IPS-15b (cell line): ENCODE data around the gene SLC39A3.

ENCODE experiments used
- H3K27me3 ChIP-seq: one replicate; pipeline ENCODE4 v1.6.1; 2013; ENCODE audit warnings: low read length; ENCODE audit not compliant: control insufficient read depth, insufficient read depth
- H3K36me3 ChIP-seq: one replicate; pipeline ENCODE4 v1.6.1; 2013; ENCODE audit warnings: low read length; ENCODE audit not compliant: control insufficient read depth, insufficient read depth
- H3K4me1 ChIP-seq: one replicate; pipeline ENCODE4 v1.6.1; 2013; ENCODE audit warnings: mild to moderate bottlenecking, low read length; ENCODE audit not compliant: control insufficient read depth, insufficient read depth
- H3K4me3 ChIP-seq: one replicate; pipeline ENCODE4 v1.5.1; 2013; ENCODE audit warnings: low read depth, low read length
- H3K9ac ChIP-seq: one replicate; pipeline ENCODE4 v1.6.1; 2013; ENCODE audit warnings: low read depth, mild to moderate bottlenecking, low read length
- H3K9me3 ChIP-seq: one replicate; pipeline ENCODE4 v1.6.1; 2013; ENCODE audit warnings: mild to moderate bottlenecking, low read length; ENCODE audit not compliant: control insufficient read depth, insufficient read depth

SLC39A3 gene

GRCh38 chr19:2775556-2776430 lies 36.0 kb upstream of the SLC39A3 start:
- H3K4me3 ChIP-seq = no peak overlapping the region
- no peak overlapping the region for H3K9ac ChIP-seq
- no peaks in the 10 kb centered on the region for H3K27me3 ChIP-seq
- H3K36me3 ChIP-seq = peaks cover 5% of the 10 kb centered on the region
- no peaks in the 10 kb centered on the region for H3K9me3 ChIP-seq
- no peaks in the 10 kb centered on the region for H3K4me1 ChIP-seq

- Histone ChIP-seq H3K9me3 (no peaks in the 10 kb centered on the region), H3K4me3 (no peak overlapping the region), H3K9ac (no peak overlapping the region), H3K4me1 (no peaks in the 10 kb centered on the region), H3K27me3 (no peaks in the 10 kb centered on the region), H3K36me3 (peaks cover 12% of the 10 kb centered on the region)
Measured at GRCh38 chr19:2774953-2775555, 35.2 kb upstream of the SLC39A3 start.

GRCh38 chr19:2774083-2774679 lies 34.4 kb upstream of the SLC39A3 start:
- Histone ChIP-seq H3K36me3 (peaks cover 11% of the 10 kb centered on the region), H3K4me3 (no peak overlapping the region), H3K4me1 (no peaks in the 10 kb centered on the region), H3K9ac (peak overlapping the region; percentile 37), H3K27me3 (no peaks in the 10 kb centered on the region), H3K9me3 (no peaks in the 10 kb centered on the region)

GRCh38 chr19:2771786-2772674 lies 32.2 kb upstream of the SLC39A3 start:
- Histone ChIP-seq H3K4me1 (no peaks in the 10 kb centered on the region), H3K9me3 (no peaks in the 10 kb centered on the region), H3K4me3 (no peak overlapping the region), H3K27me3 (no peaks in the 10 kb centered on the region), H3K9ac (no peak overlapping the region), H3K36me3 (peaks cover 26% of the 10 kb centered on the region)

GRCh38 chr19:2770055-2771013 lies 30.5 kb upstream of the SLC39A3 start:
- Histone ChIP-seq H3K36me3 (peaks cover 37% of the 10 kb centered on the region), H3K9ac (no peak overlapping the region), H3K4me3 (no peak overlapping the region), H3K4me1 (no peaks in the 10 kb centered on the region), H3K9me3 (no peaks in the 10 kb centered on the region), H3K27me3 (no peaks in the 10 kb centered on the region)

GRCh38 chr19:2769218-2769617 lies 29.4 kb upstream of the SLC39A3 start:
- Histone ChIP-seq H3K4me1 (no peaks in the 10 kb centered on the region), H3K9ac (no peak overlapping the region), H3K9me3 (no peaks in the 10 kb centered on the region), H3K27me3 (no peaks in the 10 kb centered on the region), H3K4me3 (no peak overlapping the region), H3K36me3 (peaks cover 44% of the 10 kb centered on the region)

- Histone ChIP-seq H3K4me3 (no peak overlapping the region), H3K27me3 (no peaks in the 10 kb centered on the region), H3K9me3 (no peaks in the 10 kb centered on the region), H3K36me3 (peaks cover 51% of the 10 kb centered on the region), H3K9ac (no peak overlapping the region), H3K4me1 (no peaks in the 10 kb centered on the region)
Measured at GRCh38 chr19:2768365-2769132, 28.7 kb upstream of the SLC39A3 start.

GRCh38 chr19:2767688-2768087 lies 27.9 kb upstream of the SLC39A3 start:
- no peaks in the 10 kb centered on the region for H3K27me3 ChIP-seq
- H3K9ac ChIP-seq = no peak overlapping the region
- peaks cover 58% of the 10 kb centered on the region for H3K36me3 ChIP-seq
- H3K4me1 ChIP-seq = no peaks in the 10 kb centered on the region
- H3K9me3 ChIP-seq = no peaks in the 10 kb centered on the region
- H3K4me3 ChIP-seq = no peak overlapping the region

GRCh38 chr19:2766594-2767372 lies 27.0 kb upstream of the SLC39A3 start:
- Histone ChIP-seq H3K9me3 (no peaks in the 10 kb centered on the region), H3K4me3 (no peak overlapping the region), H3K9ac (no peak overlapping the region), H3K27me3 (no peaks in the 10 kb centered on the region), H3K36me3 (peaks cover 67% of the 10 kb centered on the region), H3K4me1 (no peaks in the 10 kb centered on the region)

- H3K4me1 ChIP-seq = no peaks in the 10 kb centered on the region
- H3K36me3 ChIP-seq = peaks cover 74% of the 10 kb centered on the region
- no peak overlapping the region for H3K4me3 ChIP-seq
- H3K9me3 ChIP-seq = no peaks in the 10 kb centered on the region
- H3K27me3 ChIP-seq = no peaks in the 10 kb centered on the region
- H3K9ac ChIP-seq = no peak overlapping the region
Measured at GRCh38 chr19:2765376-2765775, 25.6 kb upstream of the SLC39A3 start.
